GM23248 (cell line): Measurements from ENCODE around the gene SPATA25. TPM values are rescaled to one million over a fixed set of nuclear protein-coding genes. Genes with fewer than 3 reads are reported as not detected.

Experiments used
- DNase-seq: peaks from one replicate; pipeline ENCODE4 v3.0.0-alpha.2; 2015
- H2AFZ ChIP-seq: fragments of 200-600 bp; sonication (generic); 2 replicates; pipeline ENCODE4 v1.6.1; 2016; ENCODE audit warnings: antibody characterized with exemption
- H3F3A ChIP-seq: fragments of 200-600 bp; sonication (generic); 2 replicates; pipeline ENCODE4 v1.6.1; 2016; ENCODE audit warnings: mild to moderate bottlenecking, antibody characterized with exemption, mixed run types; ENCODE audit not compliant: insufficient read depth
- H3K27ac ChIP-seq: fragments of 200-600 bp; sonication (generic); 2 replicates; pipeline ENCODE4 v1.5.1; 2016; ENCODE audit warnings: mild to moderate bottlenecking
- H3K27me3 ChIP-seq: fragments of 200-600 bp; sonication (generic); replicated peaks from 2 replicates; pipeline ENCODE4 v1.6.1; 2016; ENCODE audit warnings: mild to moderate bottlenecking; ENCODE audit not compliant: insufficient read depth
- H3K36me3 ChIP-seq: fragments of 200-600 bp; sonication (generic); 2 replicates; pipeline ENCODE4 v1.6.1; 2016; ENCODE audit warnings: low read depth, mild to moderate bottlenecking
- H3K4me1 ChIP-seq: fragments of 200-600 bp; sonication (generic); 2 replicates; pipeline ENCODE4 v1.6.1; 2016; ENCODE audit warnings: mild to moderate bottlenecking; ENCODE audit not compliant: insufficient read depth
- H3K4me2 ChIP-seq: fragments of 200-600 bp; sonication (generic); one replicate; pipeline ENCODE4 v1.6.1; 2016; ENCODE audit warnings: mild to moderate bottlenecking; ENCODE audit not compliant: unreplicated experiment
- H3K4me3 ChIP-seq: fragments of 200-600 bp; sonication (generic); 2 replicates; pipeline ENCODE4 v1.5.1; 2016; ENCODE audit warnings: mild to moderate bottlenecking
- H3K79me2 ChIP-seq: fragments of 200-600 bp; sonication (generic); 2 replicates; pipeline ENCODE4 v1.6.1; 2016; ENCODE audit warnings: mild to moderate bottlenecking; ENCODE audit not compliant: insufficient read depth
- H3K9ac ChIP-seq: fragments of 200-600 bp; sonication (generic); 2 replicates; pipeline ENCODE4 v1.6.1; 2016; ENCODE audit warnings: mild to moderate bottlenecking
- H3K9me2 ChIP-seq: fragments of 200-600 bp; sonication (generic); 2 replicates; pipeline ENCODE4 v1.6.1; 2016; ENCODE audit warnings: mixed run types, mild to moderate bottlenecking, moderate library complexity; ENCODE audit not compliant: insufficient read depth
- H3K9me3 ChIP-seq: fragments of 200-600 bp; sonication (generic); one replicate; pipeline ENCODE4 v1.6.1; 2017; ENCODE audit warnings: low read depth
- H4K20me1 ChIP-seq: fragments of 200-600 bp; sonication (generic); 2 replicates; pipeline ENCODE4 v1.6.0; 2016; ENCODE audit not compliant: insufficient read depth
- EZH2 ChIP-seq: fragments of 200-600 bp; sonication (generic); IDR thresholded peaks from 2 replicates; pipeline ENCODE4 v1.6.1; 2018; ENCODE audit warnings: antibody characterized with exemption, mild to moderate bottlenecking; ENCODE audit not compliant: insufficient read depth, poor library complexity, severe bottlenecking
- EZH2phosphoT487 ChIP-seq: fragments of 200-600 bp; sonication (generic); IDR thresholded peaks from 2 replicates; pipeline ENCODE4 v1.6.1; 2018; ENCODE audit warnings: antibody characterized with exemption, moderate library complexity, mild to moderate bottlenecking, low read depth; ENCODE audit not compliant: insufficient read depth
- WGBS, 2 experiments: methylation state at CpG; one replicate each; pipeline ENCODE4 v1.1.6; 2015 to 2017; ENCODE audit warnings: low lambda C conversion rate in 2 of 2, low coverage in 1 of 2; ENCODE audit errors: missing lambda C conversion rate in 2 of 2; 5-methylcytosine and 5-hydroxymethylcytosine counted together
- in situ Hi-C: fragments of 300-500 bp; cut with MboI; formaldehyde crosslinking; loops from 2 replicates; pipeline ENCODE4 v1.15.0; 2020
- polyA plus RNA-seq: library from polyadenylated mRNA; unstranded; fragments of >200 nt; fragmentation: Nextera tagmentation; extraction: Ambion mirVana; gene quantifications from 2 replicates; pipeline ENCODE4 v1.2.1, GENCODE V29; 2016
- total RNA-seq: library from RNA; depleted of rRNA; stranded (reverse); fragments of >200 nt; shearing (Covaris generic); gene quantifications from 2 replicates; pipeline ENCODE4 v1.2.3, GENCODE V29; 2014

The SPATA25 gene
- total and polyA plus RNA-seq, 2 experiments from 2014 or later = not detected

DNA sequence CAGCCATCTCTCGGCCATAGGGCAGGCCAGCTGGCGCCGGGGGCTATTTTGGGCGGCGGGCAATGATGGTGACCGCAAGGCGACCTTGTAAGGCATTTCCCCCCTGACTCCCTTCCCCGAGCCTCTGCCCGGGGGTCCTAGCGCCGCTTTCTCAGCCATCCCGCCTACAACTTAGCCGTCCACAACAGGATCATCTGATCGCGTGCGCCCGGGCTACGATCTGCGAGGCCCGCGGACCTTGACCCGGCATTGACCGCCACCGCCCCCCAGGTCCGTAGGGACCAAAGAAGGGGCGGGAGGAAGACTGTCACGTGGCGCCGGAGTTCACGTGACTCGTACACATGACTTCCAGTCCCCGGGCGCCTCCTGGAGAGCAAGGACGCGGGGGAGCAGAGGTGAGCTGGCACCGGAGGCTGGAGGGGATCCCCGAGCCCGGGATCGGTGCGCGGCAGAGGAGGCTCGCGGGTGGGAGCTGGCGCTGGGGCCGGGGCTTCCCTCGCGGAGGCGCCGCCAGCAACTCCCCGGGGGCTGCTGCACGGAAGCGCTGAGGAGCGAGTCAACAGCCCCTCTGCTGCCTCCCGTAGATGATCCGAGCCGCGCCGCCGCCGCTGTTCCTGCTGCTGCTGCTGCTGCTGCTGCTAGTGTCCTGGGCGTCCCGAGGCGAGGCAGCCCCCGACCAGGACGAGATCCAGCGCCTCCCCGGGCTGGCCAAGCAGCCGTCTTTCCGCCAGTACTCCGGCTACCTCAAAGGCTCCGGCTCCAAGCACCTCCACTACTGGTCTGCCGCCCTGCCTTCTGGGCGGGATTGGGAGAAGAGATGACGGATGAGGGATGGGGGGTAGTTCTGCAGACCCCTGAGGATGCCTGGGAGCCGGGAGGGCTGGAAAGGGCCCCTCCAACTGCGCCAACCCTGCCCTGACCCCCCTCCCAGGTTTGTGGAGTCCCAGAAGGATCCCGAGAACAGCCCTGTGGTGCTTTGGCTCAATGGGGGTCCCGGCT lies 3.9 kb upstream of the SPATA25 start, which contains the start of the genes CTSA and NEURL2:
Gene CTSA, plus strand, starts transcription at position 351 of the 999 bp plus-strand sequence. Its CDS starts 234 bp downstream, at position 585.
Gene NEURL2, minus strand, starts transcription at position 224 of the 999 bp plus-strand sequence. Its CDS starts 217 bp downstream, at position 7.
- H3K79me2 ChIP-seq = peaks cover 23% of the 10 kb centered on the region; the same call in 1 of the 2 replicates
- in situ Hi-C loops = no loop called here
- peaks cover 10% of the 10 kb centered on the region; the same call in 1 of the 2 replicates for H3K36me3 ChIP-seq
- no peaks in the 10 kb centered on the region; the same call in 1 of the 2 replicates for H3K4me1 ChIP-seq
- H3K9me3 ChIP-seq = no peaks in the 10 kb centered on the region
- peak within 1 kb of the TSS; percentile 75 for H3K4me2 ChIP-seq
- H3F3A ChIP-seq = no peaks in the 10 kb centered on the region
- H3K9ac ChIP-seq = peak within 1 kb of the TSS; percentile 85
- H3K9me2 ChIP-seq = no peaks in the 10 kb centered on the region
- WGBS, 2 experiments = 0 to 1% methylated on average over 63 to 68 of the region's 78 CpGs
- H4K20me1 ChIP-seq = no peaks in the 10 kb centered on the region
- peak within 1 kb of the TSS; percentile 52 for H3K27ac ChIP-seq
- H3K4me3 ChIP-seq = peak within 1 kb of the TSS; percentile 78
- H2AFZ ChIP-seq = peak within 1 kb of the TSS; percentile 81
- no peaks in the 10 kb centered on the region for H3K27me3 ChIP-seq
- peak; percentile 97 for DNase-seq
- no peak for TF ChIP-seq EZH2phosphoT487
- TF ChIP-seq EZH2 = no peak

DNA sequence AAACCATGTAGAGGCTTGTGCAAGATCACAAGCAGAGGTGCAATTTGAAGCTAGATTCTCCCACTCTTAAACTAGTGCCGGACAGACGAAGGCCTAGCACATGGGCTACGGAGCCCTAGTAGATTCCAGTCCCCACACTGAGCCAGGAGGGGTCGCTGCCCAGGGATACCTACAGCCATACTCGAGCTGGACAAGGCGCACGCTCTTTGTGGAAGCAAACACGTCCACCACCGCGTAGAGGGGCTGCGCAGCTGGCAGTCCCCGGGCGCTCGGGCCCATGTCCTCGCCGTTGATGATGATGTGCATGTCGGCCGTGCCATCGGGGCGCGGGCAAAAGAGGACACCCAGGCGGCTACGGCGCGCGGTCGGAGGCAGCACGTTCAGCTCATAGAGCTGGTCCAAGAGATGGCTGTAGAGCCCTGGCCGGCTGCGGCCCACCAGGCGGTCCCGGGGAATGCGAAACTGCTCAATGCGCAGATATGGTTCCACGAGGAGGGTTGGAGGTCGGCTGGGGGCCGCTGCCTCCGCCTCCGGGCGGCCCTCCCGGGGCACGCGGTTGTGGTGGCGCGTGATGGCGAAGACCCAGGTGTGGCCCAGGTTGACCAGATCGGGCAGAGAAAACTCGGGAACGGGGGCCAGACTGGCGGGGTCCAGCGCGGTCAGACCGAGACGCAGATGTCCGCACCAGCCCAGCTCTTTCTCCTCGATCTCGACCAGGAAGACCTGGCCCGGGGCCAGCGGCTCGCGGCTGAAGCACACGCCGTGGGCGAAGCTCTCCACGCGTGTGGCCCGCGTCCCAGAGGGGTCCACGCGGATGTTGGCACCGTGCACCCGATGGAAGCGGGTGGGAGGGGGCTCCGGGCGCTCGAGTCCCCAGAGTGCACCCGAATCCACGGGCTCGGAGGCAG lies 2.9 kb upstream of the SPATA25 start:
- peaks cover 4% of the 10 kb centered on the region for H3K4me1 ChIP-seq
- in situ Hi-C loops = no loop called here
- H3K27ac ChIP-seq = peak overlapping the region; percentile 52
- H3K4me2 ChIP-seq = peak overlapping the region; percentile 75
- peaks cover 3% of the 10 kb centered on the region for H3F3A ChIP-seq
- peak overlapping the region; percentile 81 for H2AFZ ChIP-seq
- 5 to 6% methylated on average over 51 to 72 of the region's 79 CpGs for WGBS, 2 experiments
- H3K36me3 ChIP-seq = 0 out of 2 replicates have a peak, but pooled peaks cover under 1% of the 10 kb centered on the region
- peak overlapping the region; percentile 78 for H3K4me3 ChIP-seq
- H3K9me2 ChIP-seq = no peaks in the 10 kb centered on the region
- H3K9me3 ChIP-seq = no peaks in the 10 kb centered on the region
- H4K20me1 ChIP-seq = peaks cover 1% of the 10 kb centered on the region; the same call in 1 of the 2 replicates
- H3K79me2 ChIP-seq = peaks cover 23% of the 10 kb centered on the region; the same call in 1 of the 2 replicates
- no peaks in the 10 kb centered on the region for H3K27me3 ChIP-seq
- peak; percentile 83 for DNase-seq
- H3K9ac ChIP-seq = peak overlapping the region; percentile 85
- TF ChIP-seq EZH2 = no peak
- no peak for TF ChIP-seq EZH2phosphoT487

DNA sequence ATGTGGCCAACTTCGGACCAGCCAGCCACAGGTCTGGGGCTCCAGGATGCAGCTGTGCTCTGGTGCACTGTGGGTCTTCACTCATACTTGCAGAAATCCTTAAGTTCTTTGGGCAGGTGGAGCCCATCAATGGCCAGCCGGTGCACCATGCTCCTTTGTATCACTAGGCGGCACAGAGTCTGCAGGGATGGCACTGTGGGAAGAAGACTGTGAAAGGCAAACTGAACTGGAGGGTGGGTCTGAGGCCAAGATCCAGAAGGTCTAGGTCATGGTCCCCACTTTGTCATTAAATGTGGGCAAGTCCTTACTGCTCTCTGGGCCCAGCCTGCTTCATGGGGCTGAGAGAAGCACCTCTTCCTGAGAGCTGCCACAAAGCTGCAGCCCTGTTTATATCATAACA lies 1.3 kb upstream of the SPATA25 start:
- in situ Hi-C loops = no loop called here
- Histone ChIP-seq H3K27me3 (no peaks in the 10 kb centered on the region), H3K27ac (no peak overlapping the region), H3K36me3 (no peaks in the 10 kb centered on the region), H3K4me1 (peaks cover 10% of the 10 kb centered on the region), H3K9me3 (no peaks in the 10 kb centered on the region), H3K9me2 (no peaks in the 10 kb centered on the region), H2AFZ (no peak overlapping the region), H3K79me2 (peaks cover 19% of the 10 kb centered on the region; the same call in 1 of the 2 replicates), H4K20me1 (peaks cover 3% of the 10 kb centered on the region; the same call in 1 of the 2 replicates), H3K9ac (no peak overlapping the region), H3K4me3 (no peak overlapping the region), H3K4me2 (no peak overlapping the region), H3F3A (peaks cover 10% of the 10 kb centered on the region)
- DNase-seq = no peak
- WGBS, 2 experiments = 71 to 78% methylated on average over 3 of the region's 3 CpGs
- no peak for TF ChIP-seq EZH2
- TF ChIP-seq EZH2phosphoT487 = no peak
